K562 (cell line): Measurements from ENCODE around the gene GRM2.

Experiments
- CHD1 ChIP-seq: fragments of 200-600 bp; sonication (generic); IDR thresholded peaks from one replicate; pipeline ENCODE4 v1.6.1; 2012; ENCODE audit warnings: mild to moderate bottlenecking, moderate library complexity, low read length, inconsistent platforms
- CTCF ChIP-seq, 3 experiments: IDR thresholded peaks in 2 of 3; conservative IDR thresholded peaks in 1 of 3; 2 replicates each; pipeline ENCODE4 v1.5.1; 2011 to 2012; ENCODE audit warnings: low read length in 3 of 3, mild to moderate bottlenecking in 3 of 3, control low read depth in 2 of 3, improper control_type of control experiment in 1 of 3, inconsistent platforms in 1 of 3, low read depth in 1 of 3, mixed read lengths in 1 of 3, moderate library complexity in 1 of 3; ENCODE audit not compliant: insufficient read depth in 2 of 3
- ESRRA ChIP-seq: fragments of 450-650 bp; IDR thresholded peaks from 2 replicates; pipeline ENCODE4 v1.6.1; 2014; ENCODE audit warnings: low read depth, mild to moderate bottlenecking, moderate library complexity, borderline replicate concordance
- EZH2 ChIP-seq: IDR thresholded peaks from 2 replicates; pipeline ENCODE4 v1.6.1; 2012; ENCODE audit warnings: low read depth, mild to moderate bottlenecking, inconsistent platforms, low read length, borderline replicate concordance
- FOXM1 ChIP-seq, 2 experiments: fragments of 450-650 bp in 1 of 2; sonication (generic) in 1 of 2; formaldehyde crosslinking in 1 of 2; IDR thresholded peaks; 2 replicates each; pipeline versions ENCODE4 v1.6.1 to v1.9.0; 2017 to 2022; ENCODE audit warnings: low read depth in 2 of 2, mild to moderate bottlenecking in 2 of 2, missing genetic modification reagents in 1 of 2, moderate library complexity in 1 of 2
- IFI16 ChIP-seq: fragments of 250-450 bp; sonication (Bioruptor Pico); IDR thresholded peaks from 2 replicates; pipeline ENCODE4 v2.1.2; 2022; ENCODE audit warnings: mild to moderate bottlenecking, inconsistent platforms
- KLF6 ChIP-seq: fragments of 250-450 bp; sonication (Bioruptor Pico); IDR thresholded peaks from 2 replicates; pipeline ENCODE4 v1.4.0; 2020; ENCODE audit warnings: mild to moderate bottlenecking, moderate library complexity, borderline replicate concordance
- POLR2A ChIP-seq: fragments of 450-650 bp; conservative IDR thresholded peaks from 2 replicates; pipeline ENCODE4 v1.6.1; 2016
- SAFB2 ChIP-seq: fragments of 200-400 bp; formaldehyde crosslinking; IDR thresholded peaks from 2 replicates; pipeline ENCODE4 v1.6.1; 2018; ENCODE audit warnings: borderline replicate concordance, low read length, low read depth, moderate library complexity; ENCODE audit not compliant: severe bottlenecking
- TBP ChIP-seq: optimal IDR thresholded peaks from 2 replicates; pipeline ENCODE3; 2011; ENCODE audit warnings: low read depth, low read length, improper control_type of control experiment
- THRA ChIP-seq: fragments of 450-650 bp; IDR thresholded peaks from 2 replicates; pipeline ENCODE4 v1.6.1; 2017; ENCODE audit warnings: mild to moderate bottlenecking, moderate library complexity

GRCh38 chr3:51712511-51712931 is 5.7 kb downstream of the GRM2 start:
- TF ChIP-seq KLF6 (no peak), CTCF (IDR thresholded peaks at IDR 0.05 in 2 of 3, conservative IDR thresholded peaks at IDR 0.05 in 1 of 3; ENCODE audit: insufficient read depth in 2 of 3, low read depth in 1 of 3, low read length in 3 of 3) (no peak), EZH2 (no peak), ESRRA (no peak), TBP (no peak), CHD1 (no peak), IFI16 (CRISPR knock-in tag) (no peak), FOXM1 (IDR thresholded peaks at IDR 0.05; ENCODE audit: low read depth) (no peak), FOXM1 (CRISPR knock-in tag; IDR thresholded peaks at IDR 0.05; ENCODE audit: low read depth) (no peak), SAFB2 (no peak), POLR2A (no peak), THRA (no peak)
